HEK293 (cell line): Measurements from ENCODE around the gene NCEH1.

Source experiments
- CTCF ChIA-PET: fragments of 350-600 bp; formaldehyde crosslinking; extraction: SDS; loops from one replicate; lab custom pipeline; 2021; ENCODE audit warnings: antibody characterized with exemption; lab: Yijun Ruan, JAX
- POLR2A ChIA-PET: fragments of 300-600 bp; formaldehyde crosslinking; extraction: SDS; loops from one replicate; lab custom pipeline; 2020; ENCODE audit warnings: antibody characterized with exemption, inconsistent platforms; lab: Yijun Ruan, JAX
- H3K27ac ChIP-seq: fragments of 200-500 bp; sonication (Bioruptor generic); 2 replicates; pipeline ENCODE4 v1.5.1; 2014; ENCODE audit warnings: low read depth, low read length, control low read depth, inconsistent platforms; ENCODE audit errors: extremely low read depth
- H3K36me3 ChIP-seq, 2 experiments: fragments of 200-500 bp in 1 of 2; sonication (Bioruptor generic) in 1 of 2; 1 replicate in 1 of 2; 2 replicates in 1 of 2; pipeline ENCODE4 v1.5.1; 2014 to 2017; ENCODE audit warnings: inconsistent platforms in 2 of 2, low read length in 2 of 2; ENCODE audit not compliant: control insufficient read depth in 2 of 2, insufficient read depth in 1 of 2
- H3K4me1 ChIP-seq: fragments of 200-500 bp; sonication (Bioruptor generic); 2 replicates; pipeline ENCODE4 v1.5.1; 2014; ENCODE audit warnings: mild to moderate bottlenecking, low read length, inconsistent platforms; ENCODE audit not compliant: control insufficient read depth, insufficient read depth
- H3K4me3 ChIP-seq: 2 replicates; pipeline ENCODE4 v1.5.1; 2011; ENCODE audit warnings: low read depth, mild to moderate bottlenecking, control low read depth, low read length, moderate library complexity
- H3K9me3 ChIP-seq: fragments of 200-500 bp; sonication (Bioruptor generic); 2 replicates; pipeline ENCODE4 v1.5.1; 2014; ENCODE audit warnings: low read depth, low read length, inconsistent platforms; ENCODE audit not compliant: control insufficient read depth, insufficient read depth
- BCL11B ChIP-seq: fragments of 450-650 bp; formaldehyde crosslinking; IDR thresholded peaks from 2 replicates; pipeline ENCODE4 v1.5.1; 2016; ENCODE audit warnings: low read depth, missing biosample characterization, missing genetic modification characterization
- KLF10 ChIP-seq: fragments of 450-650 bp; IDR thresholded peaks from 2 replicates; pipeline ENCODE4 v1.5.1; 2018; ENCODE audit warnings: missing biosample characterization, mild to moderate bottlenecking, missing genetic modification characterization
- KLF16 ChIP-seq: fragments of 450-650 bp; formaldehyde crosslinking; IDR thresholded peaks from 2 replicates; pipeline ENCODE4 v1.5.1; 2017; ENCODE audit warnings: missing biosample characterization, missing genetic modification characterization
- PRDM1 ChIP-seq: fragments of 450-650 bp; formaldehyde crosslinking; IDR thresholded peaks from 2 replicates; pipeline ENCODE4; 2016; ENCODE audit warnings: missing biosample characterization, missing genetic modification characterization
- PRDM10 ChIP-seq: fragments of 450-650 bp; formaldehyde crosslinking; IDR thresholded peaks from 2 replicates; pipeline ENCODE4 v1.5.1; 2016; ENCODE audit warnings: missing biosample characterization, missing genetic modification characterization
- RBAK ChIP-seq: fragments of 450-650 bp; formaldehyde crosslinking; IDR thresholded peaks from 2 replicates; pipeline ENCODE4 v1.5.1; 2016; ENCODE audit warnings: missing biosample characterization, missing genetic modification characterization
- SP3 ChIP-seq: fragments of 450-650 bp; formaldehyde crosslinking; IDR thresholded peaks from 2 replicates; pipeline ENCODE4 v1.5.1; 2016; ENCODE audit warnings: missing biosample characterization, missing genetic modification characterization
- TCF7L2 ChIP-seq: IDR thresholded peaks from 2 replicates; pipeline ENCODE4 v1.6.1; 2011; ENCODE audit warnings: low read depth, mild to moderate bottlenecking, inconsistent platforms, low read length, moderate library complexity, borderline replicate concordance
- ZBTB11 ChIP-seq: fragments of 450-650 bp; formaldehyde crosslinking; conservative IDR thresholded peaks from 2 replicates; pipeline ENCODE4 v1.5.1; 2016; ENCODE audit warnings: low read depth, missing biosample characterization, missing genetic modification characterization
- ZNF23 ChIP-seq: fragments of 450-650 bp; formaldehyde crosslinking; IDR thresholded peaks from 2 replicates; pipeline ENCODE4 v1.5.1; 2016; ENCODE audit warnings: missing biosample characterization, missing genetic modification characterization, borderline replicate concordance
- ZNF274 ChIP-seq, 2 experiments: fragments of 200-500 bp in 1 of 2; fragments of 450-650 bp in 1 of 2; sonication (Bioruptor generic) in 1 of 2; formaldehyde crosslinking in 1 of 2; IDR thresholded peaks; 2 replicates each; pipeline versions ENCODE4 v1.5.1 to v1.6.1; 2014 to 2016; ENCODE audit warnings: borderline replicate concordance in 1 of 2, inconsistent platforms in 1 of 2, low read length in 1 of 2, missing biosample characterization in 1 of 2, missing genetic modification characterization in 1 of 2
- ZNF302 ChIP-seq: fragments of 450-650 bp; formaldehyde crosslinking; IDR thresholded peaks from 2 replicates; pipeline ENCODE4 v1.5.1; 2016; ENCODE audit warnings: missing biosample characterization, missing genetic modification characterization, low read depth
- ZNF335 ChIP-seq: fragments of 450-650 bp; formaldehyde crosslinking; conservative IDR thresholded peaks from 2 replicates; pipeline ENCODE4 v1.5.1; 2016; ENCODE audit warnings: missing biosample characterization, missing genetic modification characterization
- ZNF354C ChIP-seq: fragments of 450-650 bp; formaldehyde crosslinking; IDR thresholded peaks from 2 replicates; pipeline ENCODE4 v1.5.1; 2016; ENCODE audit warnings: missing biosample characterization, missing genetic modification characterization, low read depth, borderline replicate concordance
- ZNF404 ChIP-seq: fragments of 450-650 bp; formaldehyde crosslinking; IDR thresholded peaks from 2 replicates; pipeline ENCODE4 v1.5.1; 2017; ENCODE audit warnings: missing biosample characterization, missing genetic modification characterization
- ZNF416 ChIP-seq: fragments of 450-650 bp; formaldehyde crosslinking; IDR thresholded peaks from 2 replicates; pipeline ENCODE4 v1.5.1; 2016; ENCODE audit warnings: missing biosample characterization, missing genetic modification characterization
- ZNF426 ChIP-seq: fragments of 450-650 bp; formaldehyde crosslinking; IDR thresholded peaks from 2 replicates; pipeline ENCODE4 v1.5.1; 2017; ENCODE audit warnings: missing biosample characterization, missing genetic modification characterization, mild to moderate bottlenecking, inconsistent platforms, moderate library complexity
- ZNF473 ChIP-seq: fragments of 450-650 bp; formaldehyde crosslinking; IDR thresholded peaks from 2 replicates; pipeline ENCODE4 v1.5.1; 2017; ENCODE audit warnings: missing biosample characterization, missing genetic modification characterization
- ZNF585B ChIP-seq: fragments of 450-650 bp; formaldehyde crosslinking; IDR thresholded peaks from 2 replicates; pipeline ENCODE4 v1.5.1; 2016; ENCODE audit warnings: missing biosample characterization, missing genetic modification characterization
- ZNF624 ChIP-seq: fragments of 450-650 bp; formaldehyde crosslinking; IDR thresholded peaks from 2 replicates; pipeline ENCODE4 v1.5.1; 2017; ENCODE audit warnings: missing biosample characterization, missing genetic modification characterization
- ZNF768 ChIP-seq: fragments of 450-650 bp; formaldehyde crosslinking; IDR thresholded peaks from 2 replicates; pipeline ENCODE4 v1.5.1; 2018; ENCODE audit warnings: missing biosample characterization, mild to moderate bottlenecking, missing genetic modification characterization
- ZNF776 ChIP-seq: fragments of 450-650 bp; formaldehyde crosslinking; IDR thresholded peaks from 2 replicates; pipeline ENCODE4 v1.5.0; 2017; ENCODE audit warnings: missing biosample characterization, missing genetic modification characterization, borderline replicate concordance
- ZNF830 ChIP-seq: fragments of 450-650 bp; IDR thresholded peaks from 2 replicates; pipeline ENCODE4 v1.5.0; 2018; ENCODE audit warnings: missing biosample characterization, missing genetic modification characterization, low read depth, mild to moderate bottlenecking, moderate library complexity
- ZSCAN23 ChIP-seq: fragments of 450-650 bp; formaldehyde crosslinking; IDR thresholded peaks from 2 replicates; pipeline ENCODE4 v1.5.1; 2016; ENCODE audit warnings: missing biosample characterization, missing genetic modification characterization

Gene NCEH1

GRCh38 chr3:172702256-172702655 lies 8.6 kb downstream of the NCEH1 start (continued):
- TF ChIP-seq ZNF624 (no peak), KLF10 (no peak), ZNF830 (tag by site-specific recombination) (no peak), ZNF473 (tag by site-specific recombination) (no peak), ZNF335 (tag by site-specific recombination) (no peak), ZNF404 (tag by site-specific recombination) (no peak)

- ChIA-PET CTCF (interaction anchor here (2.3 kb wide), 1 partner anchor 9 kb away, joined by 7 read pairs; the partner anchor contains the start of gene NCEH1), POLR2A (no interaction called here)
- Histone ChIP-seq H3K4me1 (no peaks in the 10 kb centered on the region), H3K36me3 (no peaks in the 10 kb centered on the region), H3K4me3 (no peak overlapping the region), H3K27ac (no peak overlapping the region), H3K9me3 (no peaks in the 10 kb centered on the region)
- peak; percentile 26; the same call in 1 of the 2 replicates for TF ChIP-seq PRDM1 (tag by site-specific recombination)
- no peak for TF ChIP-seq ZNF585B
- TF ChIP-seq ZNF302 (tag by site-specific recombination), result no peak
- TF ChIP-seq ZNF274 (IDR thresholded peaks at IDR 0.05; ENCODE audit: low read length), result no peak
- TF ChIP-seq ZNF274 (tag by site-specific recombination; IDR thresholded peaks at IDR 0.05; ENCODE audit: borderline replicate concordance), result no peak
These were observed 9.1 kb downstream of the NCEH1 start for GRCh38 chr3:172701751-172702150.

- no peaks in the 10 kb centered on the region for H3K36me3 ChIP-seq
- TF ChIP-seq BCL11B (no peak), PRDM10 (peak; percentile 55; the same call in 1 of the 2 replicates)
- POLR2A ChIA-PET, result no interaction called here
- H3K27ac ChIP-seq, result no peak overlapping the region
- CTCF ChIA-PET, result interaction anchor here (0.6 to 2.3 kb wide), 3 partner anchors 10 to 222 kb away, joined by 3 to 7 read pairs (median 3); partner anchors contain the start of gene NCEH1
- no peak overlapping the region for H3K4me3 ChIP-seq
- no peaks in the 10 kb centered on the region for H3K4me1 ChIP-seq
- no peaks in the 10 kb centered on the region for H3K9me3 ChIP-seq
These were observed 9.9 kb downstream of the NCEH1 start for GRCh38 chr3:172700936-172701455.

GRCh38 chr3:172700256-172700655 lies 10.6 kb downstream of the NCEH1 start:
- POLR2A ChIA-PET, result no interaction called here
- H3K4me1 ChIP-seq, result no peaks in the 10 kb centered on the region
- CTCF ChIA-PET, result interaction anchor here (0.6 kb wide), 2 partner anchors 23 to 27 kb away, joined by 3 to 5 read pairs; no protein-coding TSS in a partner anchor
- no peak overlapping the region for H3K27ac ChIP-seq
- H3K9me3 ChIP-seq, result no peaks in the 10 kb centered on the region
- H3K36me3 ChIP-seq, result no peaks in the 10 kb centered on the region
- TF ChIP-seq ZNF426 (tag by site-specific recombination) (no peak), RBAK (tag by site-specific recombination) (no peak), ZNF416 (no peak), ZSCAN23 (no peak), ZNF776 (no peak), KLF16 (tag by site-specific recombination) (no peak), ZNF23 (tag by site-specific recombination) (no peak), ZBTB11 (tag by site-specific recombination) (no peak), ZNF768 (tag by site-specific recombination) (no peak), TCF7L2 (no peak), ZNF354C (no peak), BCL11B (no peak), SP3 (tag by site-specific recombination) (no peak)
- TF ChIP-seq, all 188 proteins: peak for 0
- H3K4me3 ChIP-seq, result no peak overlapping the region
